Uterus (tissue), 4 donors: ENCODE measurements around the gene CYP27C1. TPM values are rescaled to one million over a fixed set of nuclear protein-coding genes. Genes with fewer than 3 reads are reported as not detected.

ENCODE experiments used
- DNase-seq, 2 donors: peaks; one replicate each; pipeline ENCODE4 v3.0.0-alpha.2; 2019 to 2020
- H3K27ac ChIP-seq, 2 donors: fragments of 200-600 bp; sonication (generic); 1 replicate in 1 of 2; 2 replicates in 1 of 2; pipeline ENCODE4 v1.5.1; 2016 to 2018
- H3K27me3 ChIP-seq, 2 donors: fragments of 200-600 bp; sonication (generic); one replicate each; pipeline ENCODE4 v1.5.1; 2018 to 2019; ENCODE audit warnings: control low read depth in 1 of 2
- H3K36me3 ChIP-seq, 2 donors: fragments of 200-600 bp; sonication (generic); one replicate each; pipeline ENCODE4 v1.5.1; 2019; ENCODE audit warnings: control low read depth in 1 of 2
- H3K4me1 ChIP-seq, 2 donors: fragments of 200-600 bp; sonication (generic); one replicate each; pipeline ENCODE4 v1.5.1; 2018 to 2019; ENCODE audit warnings: control low read depth in 1 of 2
- H3K4me3 ChIP-seq, 2 donors: fragments of 200-600 bp; sonication (generic); 1 replicate in 1 of 2; 2 replicates in 1 of 2; pipeline ENCODE4 v1.5.1; 2018 to 2019; ENCODE audit warnings: mild to moderate bottlenecking in 1 of 2
- H3K9me3 ChIP-seq, 2 donors: fragments of 200-600 bp; sonication (generic); one replicate each; pipeline ENCODE4 v1.5.1; 2019; ENCODE audit warnings: control low read depth in 1 of 2
- POLR2A ChIP-seq, 2 donors: fragments of 450-650 bp; IDR thresholded peaks; one replicate each; pipeline ENCODE4 v1.6.1; 2016; ENCODE audit warnings: antibody characterized with exemption in 2 of 2, mild to moderate bottlenecking in 1 of 2, moderate library complexity in 1 of 2
- intact Hi-C: fragments of 100-400 bp; cut with DNase I; formaldehyde crosslinking; loops from one replicate; pipeline ENCODE4 v1.15.1; 2023; ENCODE audit warnings: low total_unique reads
- total RNA-seq, 4 donors: library from RNA; depleted of rRNA in 3 of 4; stranded (reverse); fragments of >200 nt in 3 of 4; gene quantifications; one replicate each; pipeline versions ENCODE4 v1.1.0 to v1.2.4, GENCODE V29; 2014 to 2023
- TF ChIP-seq, protein P1 (sequence below), 4 experiments: fragments of 200-600 bp in 2 of 4; fragments of 450-650 bp in 2 of 4; sonication (generic) in 2 of 4; IDR thresholded peaks; one replicate each; pipeline ENCODE4 v1.5.1; 2016 to 2019; ENCODE audit warnings: antibody characterized with exemption in 4 of 4, mild to moderate bottlenecking in 2 of 4, moderate library complexity in 1 of 4
- donor health status: DM: yes; HTN: yes; CAD: no.

CYP27C1 gene
- total RNA-seq, 4 donors from 2014 or later = 1.2 to 7.1 TPM; not detected in 2

DNA sequence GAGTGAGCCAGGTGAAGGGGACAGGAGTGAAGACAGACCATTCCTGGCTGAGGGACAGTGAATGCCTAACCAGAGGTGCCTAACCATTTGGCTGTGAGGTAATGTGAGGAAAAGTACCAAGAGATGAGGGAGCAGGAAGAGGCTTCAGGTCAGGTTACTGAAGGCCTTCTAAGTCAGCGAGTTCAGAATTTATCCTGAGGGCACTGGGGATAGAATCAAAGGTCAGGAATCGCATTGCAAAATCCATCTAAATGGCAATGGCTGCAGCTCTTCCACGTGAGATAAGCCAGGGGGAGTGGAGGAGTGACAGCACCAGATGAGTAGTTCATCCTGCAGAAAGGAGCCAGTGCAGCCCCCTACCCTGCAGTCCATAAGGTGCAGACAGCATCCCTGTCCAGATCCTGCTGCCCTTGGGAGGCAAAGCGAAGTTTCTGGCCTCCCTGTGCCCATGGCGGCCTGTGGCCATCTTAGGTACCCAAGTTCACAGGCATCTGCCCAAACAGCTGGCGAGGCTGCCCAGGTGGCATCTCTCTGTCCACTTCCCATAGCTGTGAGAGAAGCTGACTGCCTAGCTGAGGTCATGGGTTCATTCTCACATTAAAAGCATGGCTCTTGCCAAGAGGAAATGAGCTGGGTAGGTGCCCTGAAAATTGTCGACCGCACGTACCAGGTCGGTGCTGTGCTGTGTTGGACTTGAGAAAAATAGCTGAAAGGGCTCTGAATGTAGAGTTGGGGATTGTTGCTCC lies 49.5 kb downstream of the CYP27C1 start:
- TF ChIP-seq, protein P1, sequence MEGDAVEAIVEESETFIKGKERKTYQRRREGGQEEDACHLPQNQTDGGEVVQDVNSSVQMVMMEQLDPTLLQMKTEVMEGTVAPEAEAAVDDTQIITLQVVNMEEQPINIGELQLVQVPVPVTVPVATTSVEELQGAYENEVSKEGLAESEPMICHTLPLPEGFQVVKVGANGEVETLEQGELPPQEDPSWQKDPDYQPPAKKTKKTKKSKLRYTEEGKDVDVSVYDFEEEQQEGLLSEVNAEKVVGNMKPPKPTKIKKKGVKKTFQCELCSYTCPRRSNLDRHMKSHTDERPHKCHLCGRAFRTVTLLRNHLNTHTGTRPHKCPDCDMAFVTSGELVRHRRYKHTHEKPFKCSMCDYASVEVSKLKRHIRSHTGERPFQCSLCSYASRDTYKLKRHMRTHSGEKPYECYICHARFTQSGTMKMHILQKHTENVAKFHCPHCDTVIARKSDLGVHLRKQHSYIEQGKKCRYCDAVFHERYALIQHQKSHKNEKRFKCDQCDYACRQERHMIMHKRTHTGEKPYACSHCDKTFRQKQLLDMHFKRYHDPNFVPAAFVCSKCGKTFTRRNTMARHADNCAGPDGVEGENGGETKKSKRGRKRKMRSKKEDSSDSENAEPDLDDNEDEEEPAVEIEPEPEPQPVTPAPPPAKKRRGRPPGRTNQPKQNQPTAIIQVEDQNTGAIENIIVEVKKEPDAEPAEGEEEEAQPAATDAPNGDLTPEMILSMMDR (IDR thresholded peaks at IDR 0.05) = no peak
- no peak for TF ChIP-seq POLR2A (IDR thresholded peaks at IDR 0.05)
- H3K27ac ChIP-seq = no peak overlapping the region
- H3K4me1 ChIP-seq = peaks cover 4 to 7% of the 10 kb centered on the region in 2 donors
- intact Hi-C loops = no loop called here
- no peak for DNase-seq
- H3K9me3 ChIP-seq = no peaks in the 10 kb centered on the region
- no peaks in the 10 kb centered on the region for H3K36me3 ChIP-seq
- no peak overlapping the region for H3K4me3 ChIP-seq
- no peaks in the 10 kb centered on the region for H3K27me3 ChIP-seq

DNA sequence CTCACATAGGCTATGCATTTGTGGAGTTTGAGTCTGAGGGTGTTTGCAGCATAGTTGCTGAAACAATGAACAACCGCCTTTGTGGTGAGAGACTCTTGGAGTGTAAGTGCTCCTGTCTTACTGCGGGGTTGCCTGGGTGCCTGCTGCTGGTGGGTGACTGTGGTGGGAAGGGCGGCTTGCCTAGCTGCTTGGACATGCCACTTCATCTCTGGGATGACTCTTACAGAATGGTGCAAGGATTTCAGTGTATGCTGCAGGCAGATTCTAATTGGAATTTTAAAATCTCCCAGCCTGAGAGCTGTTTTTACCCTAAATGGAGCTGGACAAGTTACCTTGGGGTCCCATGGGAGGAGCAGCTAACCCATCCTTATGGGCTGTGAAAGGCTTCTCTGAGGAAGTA lies 50.1 kb downstream of the CYP27C1 start:
- intact Hi-C loops = no loop called here
- Histone ChIP-seq H3K4me1 (peaks cover 4 to 7% of the 10 kb centered on the region in 2 donors), H3K27ac (no peak overlapping the region), H3K27me3 (no peaks in the 10 kb centered on the region), H3K36me3 (no peaks in the 10 kb centered on the region), H3K9me3 (no peaks in the 10 kb centered on the region), H3K4me3 (no peak overlapping the region)
- TF ChIP-seq POLR2A (IDR thresholded peaks at IDR 0.05) = no peak
- TF ChIP-seq, protein P1 (IDR thresholded peaks at IDR 0.05) = no peak
- no peak for DNase-seq

DNA sequence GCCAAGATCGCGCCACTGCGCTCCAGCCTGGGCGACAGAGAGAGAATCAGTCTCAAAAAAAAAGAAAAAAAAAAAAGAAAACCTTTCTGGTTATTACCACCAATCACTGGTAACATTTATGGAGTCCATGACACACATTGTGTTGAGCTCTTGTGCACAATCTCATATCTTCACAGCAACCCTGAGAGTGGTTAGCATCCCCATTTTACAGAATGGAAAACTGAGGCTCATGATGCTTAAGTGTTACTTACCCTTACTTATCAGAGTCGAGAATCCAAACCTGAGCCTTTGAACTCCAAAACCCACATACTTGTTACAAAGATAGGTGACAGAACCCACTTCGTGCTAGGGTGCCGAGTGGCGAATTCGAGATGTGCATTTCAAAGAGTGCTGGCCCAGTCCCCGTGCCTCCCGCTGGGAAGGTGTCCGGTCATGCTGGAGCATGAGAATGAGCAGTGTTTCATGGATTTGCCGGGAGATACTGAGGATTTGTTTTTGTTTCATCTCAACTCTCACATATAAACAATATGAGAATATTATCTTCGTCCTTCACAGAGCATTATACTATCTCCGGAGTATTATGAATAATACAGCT lies 50.9 kb downstream of the CYP27C1 start:
- H3K4me1 ChIP-seq = peaks cover 0 to 3% of the 10 kb centered on the region in 2 donors
- H3K4me3 ChIP-seq = no peak overlapping the region
- no peaks in the 10 kb centered on the region for H3K36me3 ChIP-seq
- DNase-seq = no peak
- intact Hi-C loops = no loop called here
- no peak overlapping the region for H3K27ac ChIP-seq
- H3K9me3 ChIP-seq = no peaks in the 10 kb centered on the region
- TF ChIP-seq, protein P1 (IDR thresholded peaks at IDR 0.05) = no peak
- no peak for TF ChIP-seq POLR2A (IDR thresholded peaks at IDR 0.05)
- no peaks in the 10 kb centered on the region for H3K27me3 ChIP-seq

DNA sequence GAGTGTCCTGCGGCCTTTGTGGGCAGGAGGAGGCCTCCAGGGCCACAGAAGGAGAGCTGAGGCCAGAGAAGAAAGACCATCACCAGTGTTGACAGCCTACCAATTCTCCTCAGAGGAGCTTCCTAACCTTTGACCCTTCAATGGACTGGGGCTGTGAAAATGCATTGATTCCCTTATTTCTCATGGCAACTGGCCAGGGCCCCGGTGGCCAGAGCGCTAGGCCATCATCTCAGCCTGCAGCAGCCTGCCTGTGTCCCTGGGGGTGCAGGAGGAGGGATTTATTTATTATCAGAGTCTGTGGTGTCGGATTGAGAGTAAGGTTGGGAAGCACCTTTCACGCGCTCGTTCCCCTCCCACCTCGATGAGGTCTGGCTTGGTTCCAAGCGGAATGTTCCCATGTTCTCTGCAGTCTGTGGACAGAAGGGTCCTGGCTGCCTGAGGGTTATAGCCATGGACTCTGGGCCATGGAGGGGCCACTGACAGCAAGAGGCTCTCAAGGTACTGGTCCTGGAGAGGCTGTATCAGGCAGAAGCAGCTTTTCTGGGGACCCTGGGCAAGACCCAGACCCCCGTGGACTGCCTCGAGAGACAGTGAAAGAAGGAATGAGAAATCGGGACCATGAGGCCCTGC lies 53.8 kb downstream of the CYP27C1 start:
- Histone ChIP-seq H3K9me3 (no peaks in the 10 kb centered on the region), H3K27me3 (no peaks in the 10 kb centered on the region), H3K27ac (no peak overlapping the region), H3K4me1 (no peaks in the 10 kb centered on the region), H3K4me3 (no peak overlapping the region), H3K36me3 (no peaks in the 10 kb centered on the region)
- TF ChIP-seq, protein P1 (IDR thresholded peaks at IDR 0.05) = no peak
- TF ChIP-seq POLR2A (IDR thresholded peaks at IDR 0.05) = no peak
- no peak for DNase-seq
- intact Hi-C loops = no loop called here

DNA sequence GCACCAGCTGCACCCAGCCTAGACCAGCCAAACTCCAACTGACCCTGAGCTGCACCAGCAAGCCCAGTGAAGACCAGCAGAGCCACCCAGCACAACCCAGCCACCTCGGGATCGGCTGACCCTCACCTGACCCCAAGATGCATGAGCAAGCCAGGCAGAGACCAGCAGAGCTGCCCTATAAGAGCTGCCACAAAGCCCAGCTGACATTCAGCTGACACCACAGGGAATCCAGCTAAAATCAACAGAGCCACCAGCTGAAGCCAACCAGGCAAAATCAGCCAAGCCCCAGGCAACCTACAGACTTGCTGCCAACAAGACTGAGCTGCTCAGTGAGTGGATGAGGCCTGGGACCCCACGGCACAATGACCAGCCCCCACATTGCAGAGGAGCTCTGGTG lies 54.6 kb downstream of the CYP27C1 start:
- no peak for DNase-seq
- no peaks in the 10 kb centered on the region for H3K27me3 ChIP-seq
- intact Hi-C loops = no loop called here
- H3K9me3 ChIP-seq = no peaks in the 10 kb centered on the region
- H3K4me3 ChIP-seq = no peak overlapping the region
- TF ChIP-seq, protein P1 (IDR thresholded peaks at IDR 0.05) = no peak
- no peak for TF ChIP-seq POLR2A (IDR thresholded peaks at IDR 0.05)
- H3K36me3 ChIP-seq = no peaks in the 10 kb centered on the region
- H3K27ac ChIP-seq = no peak overlapping the region
- H3K4me1 ChIP-seq = no peaks in the 10 kb centered on the region
